Renal cortex interstitium (tissue), 11 donors: ENCODE measurements around the gene GDNF. TPM values are rescaled to one million over a fixed set of nuclear protein-coding genes. Genes with fewer than 3 reads are reported as not detected.
A peak's percentile ranks its signal among the peaks of the same experiment; 100 is the strongest.

Experiments used
- DNase-seq, 11 donors: peaks; one replicate each; pipeline ENCODE4 v3.0.0-alpha.2; 2013; ENCODE audit warnings: low read depth in 9 of 11, low spot score in 4 of 11; ENCODE audit errors: extremely low read depth in 1 of 11
- polyA plus RNA-seq, 3 donors: library from polyadenylated mRNA; unstranded; fragments of 120-200 nt; gene quantifications; one replicate each; pipeline ENCODE4 v1.2.1, GENCODE V29; 2013; ENCODE audit not compliant: insufficient read length in 3 of 3

Gene GDNF
- polyA plus RNA-seq, 3 donors = 17.3 to 19.6 (median 17.7) TPM

GRCh38 chr5:37855438-37855837, 15.6 kb upstream of the GDNF start:
- no peak for DNase-seq

DNA sequence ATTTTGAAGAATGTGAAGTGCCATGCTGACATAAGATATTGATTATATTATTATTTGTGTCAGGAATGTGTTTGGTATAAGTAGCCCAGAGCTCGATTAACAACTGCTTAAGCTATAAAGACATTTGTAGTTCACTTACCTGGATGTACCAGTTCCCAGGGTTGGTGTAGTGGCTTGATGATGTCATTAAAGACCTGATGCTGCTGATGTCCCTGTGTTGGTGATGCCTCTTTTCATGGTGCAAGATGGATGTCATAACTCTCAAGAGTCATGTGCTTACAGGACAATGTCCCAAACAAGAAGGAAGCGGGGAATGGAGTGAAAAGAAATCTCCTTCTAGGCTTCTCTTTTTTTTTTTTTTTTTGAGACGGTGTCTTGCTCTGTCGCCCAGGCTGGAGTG, 11.5 kb upstream of the GDNF start:
- no peak for DNase-seq

DNA sequence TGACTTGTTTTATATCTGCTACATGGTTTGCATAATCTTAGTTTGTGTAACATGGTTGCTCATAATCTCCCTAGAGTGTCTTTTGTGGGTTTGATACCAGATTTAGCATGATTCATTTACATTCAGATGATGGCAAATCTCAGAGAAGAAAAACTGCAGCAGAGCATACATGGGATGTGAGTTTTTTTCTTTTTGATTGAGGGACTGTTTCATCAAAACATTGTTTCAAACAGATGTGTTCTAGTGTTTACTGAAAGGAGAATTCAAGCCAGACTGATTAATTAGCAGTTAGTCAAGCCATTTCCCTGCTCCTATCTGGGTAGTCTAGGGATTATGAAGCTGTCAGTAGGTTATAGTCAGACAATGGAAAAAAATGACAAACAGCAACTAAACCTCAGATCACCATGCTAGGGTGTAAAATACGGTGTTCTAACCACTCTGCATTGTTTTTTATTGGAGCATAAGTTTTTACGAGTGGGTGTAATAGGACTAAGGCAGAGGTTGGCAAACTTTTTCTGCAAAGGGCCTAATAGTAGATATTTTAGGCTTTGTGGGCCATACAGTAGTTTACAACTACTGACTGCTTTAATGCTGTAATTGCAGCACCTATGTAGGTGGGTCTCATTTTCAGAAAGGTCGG, 10.5 kb upstream of the GDNF start:
- DNase-seq = no peak

- no peak for DNase-seq
Observed at GRCh38 chr5:37849641-37850040, 9.8 kb upstream of the GDNF start.

DNA sequence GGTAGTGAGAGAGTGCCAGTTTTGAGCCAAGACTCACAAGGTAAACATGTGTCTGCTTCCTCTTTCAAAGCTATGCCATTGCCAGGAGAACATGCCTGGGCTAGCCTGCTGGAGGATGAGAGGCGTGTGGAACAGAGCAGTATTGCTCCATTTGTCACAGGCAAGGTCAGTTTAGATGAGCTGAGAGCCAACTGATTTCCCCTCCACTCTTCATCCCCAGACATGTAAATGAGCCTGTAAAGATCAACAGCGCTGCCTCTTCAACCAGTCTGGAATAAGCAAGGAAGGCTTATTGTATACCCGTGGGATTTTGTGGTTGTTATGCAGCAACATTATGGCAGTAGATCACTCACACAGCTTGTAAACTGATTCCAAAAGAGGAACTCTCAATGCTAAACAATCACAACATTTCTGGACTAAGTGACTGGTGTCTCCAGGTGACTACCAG, 8.2 kb upstream of the GDNF start:
- DNase-seq = no peak

DNA sequence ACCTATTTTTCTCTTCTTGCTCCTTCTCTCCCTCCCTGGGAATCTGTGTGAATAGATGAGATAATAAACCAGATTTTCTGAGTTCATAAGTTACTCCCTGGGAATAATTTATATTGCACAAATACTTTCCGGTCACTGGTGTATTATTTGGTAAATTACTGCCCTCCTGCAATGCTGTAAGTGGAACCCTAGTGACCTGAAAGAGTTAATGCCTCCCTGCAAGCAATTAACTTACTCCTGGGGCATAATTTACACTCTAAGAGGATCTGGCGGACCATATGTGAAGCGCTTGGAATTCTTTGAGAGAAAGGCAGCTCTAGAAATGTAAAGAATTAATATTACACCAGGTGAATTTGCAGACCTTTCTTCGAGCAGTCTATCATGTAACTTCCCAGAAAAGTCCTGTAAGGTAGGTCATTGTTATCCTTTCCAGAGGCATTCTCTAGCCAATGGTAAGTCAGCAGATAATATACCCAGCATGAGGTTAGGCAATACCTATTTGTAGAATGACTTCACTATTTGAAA, 7.0 kb upstream of the GDNF start:
- DNase-seq = no peak

DNA sequence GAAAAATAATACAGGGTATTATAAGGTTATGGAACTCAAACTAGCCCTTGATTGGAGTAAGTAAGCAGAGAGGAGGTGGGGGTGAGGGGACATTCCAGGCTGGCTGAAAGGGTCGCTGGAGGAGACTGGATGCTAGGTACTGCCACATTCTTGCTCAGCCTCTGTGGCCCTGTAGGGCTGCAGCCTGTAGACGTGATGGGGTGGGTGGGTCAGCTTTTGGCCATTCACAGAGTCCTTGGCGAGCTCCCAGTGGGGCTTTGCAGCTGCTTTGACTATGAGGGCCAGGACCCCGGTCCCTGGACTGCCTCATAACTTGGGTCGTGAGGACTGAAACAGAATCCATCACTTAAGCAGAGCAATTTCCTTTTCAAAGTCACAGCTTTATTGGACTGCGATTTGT, 4.2 kb upstream of the GDNF start:
- peak in 1 of 11 donors; percentile 49 for DNase-seq

- DNase-seq = no peak
Observed at GRCh38 chr5:37842048-37842447, 2.2 kb upstream of the GDNF start.

- no peak for DNase-seq
Observed at GRCh38 chr5:37841203-37841602, 1.4 kb upstream of the GDNF start.

GRCh38 chr5:37840053-37841034, 503 bp upstream of the GDNF start:
- peak in 3 of 11 donors; percentile 29 to 67 (median 52) for DNase-seq

DNA sequence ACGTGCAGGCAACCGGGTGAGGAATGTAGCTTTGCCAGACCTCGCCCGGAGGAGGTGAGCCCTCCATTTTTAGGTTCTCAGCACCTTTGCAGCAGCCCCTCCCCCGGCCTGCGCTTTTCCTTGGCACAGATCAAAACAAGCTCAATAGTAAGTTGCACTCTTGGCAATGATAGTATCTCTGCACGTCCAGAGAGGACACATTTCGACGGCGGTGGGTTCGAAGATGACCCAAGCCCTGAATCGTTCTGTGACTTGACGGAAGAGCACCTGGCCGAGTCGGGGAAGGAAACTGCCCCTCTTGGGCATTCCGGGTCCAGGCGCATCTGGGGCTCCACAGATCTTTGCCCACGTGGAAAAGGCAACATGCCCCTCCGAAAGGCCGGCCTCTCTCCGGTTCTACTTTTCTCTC, 904 bp downstream of the GDNF start:
- no peak for DNase-seq

DNA sequence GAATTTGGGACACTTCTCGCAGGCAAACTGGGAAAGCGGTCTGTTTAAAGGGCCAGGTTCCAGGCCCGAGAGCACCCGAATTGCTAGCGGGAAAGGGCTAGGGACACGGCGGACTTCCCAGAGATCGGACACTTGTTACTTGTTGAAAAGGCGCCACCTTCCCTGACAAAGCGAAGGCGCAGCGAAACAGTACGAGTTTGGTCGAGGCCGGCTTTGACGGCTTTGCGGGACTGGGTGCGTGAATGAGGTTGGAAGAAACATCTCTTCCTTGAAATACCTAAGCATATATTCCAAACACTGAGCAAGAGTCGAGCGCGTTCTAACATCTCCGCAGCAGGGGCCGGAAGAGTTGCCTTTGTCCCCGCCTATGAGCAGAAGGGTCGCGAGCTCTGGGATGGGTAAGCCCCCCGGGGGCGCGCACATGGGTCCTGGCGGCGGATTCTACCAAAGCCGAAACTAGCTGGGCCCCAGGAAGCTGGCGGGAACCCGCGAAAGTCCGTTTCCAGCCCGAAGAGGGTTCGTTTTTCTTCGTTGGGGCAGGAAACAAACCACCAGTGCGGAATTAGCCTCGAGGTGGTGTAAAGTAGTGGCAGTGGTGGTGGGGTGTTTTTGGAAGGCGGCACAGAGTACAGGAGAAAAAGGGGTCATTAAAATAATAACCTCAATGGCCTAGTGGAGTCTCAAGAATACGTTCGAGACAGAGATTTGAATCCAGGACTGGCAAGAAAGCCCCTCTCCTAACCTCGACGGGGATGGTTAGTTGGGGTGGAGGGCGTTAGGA, 1.5 kb downstream of the GDNF start:
- peak in 1 of 11 donors; percentile 25 for DNase-seq

GRCh38 chr5:37837414-37838032, 2.3 kb downstream of the GDNF start:
- peak in 6 of 11 donors; percentile 68 to 84 (median 74) for DNase-seq

DNA sequence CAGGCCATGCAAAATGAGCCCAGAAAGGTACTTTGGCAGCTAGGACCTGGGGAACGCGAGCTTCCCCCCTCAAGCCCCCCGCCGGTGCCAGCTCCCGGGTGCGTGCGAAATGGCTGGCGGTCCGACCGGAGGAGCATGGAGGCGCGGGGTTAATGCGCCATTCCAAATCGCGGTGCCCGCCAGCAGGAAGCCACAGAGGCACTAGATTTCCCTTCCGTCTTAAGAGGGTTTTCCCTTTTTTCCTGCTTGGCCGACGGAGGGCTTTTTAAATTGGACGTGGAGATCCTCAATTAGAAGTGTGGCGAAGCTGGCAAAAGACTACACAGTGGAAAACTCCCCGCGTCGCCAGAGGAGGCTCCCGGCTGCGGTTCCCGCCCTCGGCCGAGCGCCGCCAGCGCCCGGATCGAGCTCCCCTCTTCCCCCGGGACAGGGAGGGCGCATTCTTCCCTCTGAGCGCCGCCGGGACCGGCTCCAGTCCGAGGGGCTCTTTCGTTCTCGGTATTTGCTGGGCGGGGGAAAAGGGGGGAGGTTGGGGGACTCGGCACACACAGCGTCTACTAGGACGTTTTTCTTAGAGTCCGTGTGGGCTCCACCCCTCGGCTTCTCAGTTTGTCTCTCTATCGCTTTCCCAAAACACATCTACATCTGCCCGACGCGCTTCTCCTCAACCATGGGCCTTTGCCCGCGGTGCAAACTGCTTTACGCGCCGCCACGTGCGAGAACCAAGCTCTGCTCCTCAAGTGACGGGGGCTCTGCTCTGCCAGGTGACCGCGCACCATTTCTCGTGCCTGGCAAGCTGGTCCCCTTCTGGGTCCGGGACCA, 3.0 kb downstream of the GDNF start:
- DNase-seq = peak in 1 of 11 donors; percentile 47

GRCh38 chr5:37836235-37836591, 3.6 kb downstream of the GDNF start:
- DNase-seq = no peak

DNA sequence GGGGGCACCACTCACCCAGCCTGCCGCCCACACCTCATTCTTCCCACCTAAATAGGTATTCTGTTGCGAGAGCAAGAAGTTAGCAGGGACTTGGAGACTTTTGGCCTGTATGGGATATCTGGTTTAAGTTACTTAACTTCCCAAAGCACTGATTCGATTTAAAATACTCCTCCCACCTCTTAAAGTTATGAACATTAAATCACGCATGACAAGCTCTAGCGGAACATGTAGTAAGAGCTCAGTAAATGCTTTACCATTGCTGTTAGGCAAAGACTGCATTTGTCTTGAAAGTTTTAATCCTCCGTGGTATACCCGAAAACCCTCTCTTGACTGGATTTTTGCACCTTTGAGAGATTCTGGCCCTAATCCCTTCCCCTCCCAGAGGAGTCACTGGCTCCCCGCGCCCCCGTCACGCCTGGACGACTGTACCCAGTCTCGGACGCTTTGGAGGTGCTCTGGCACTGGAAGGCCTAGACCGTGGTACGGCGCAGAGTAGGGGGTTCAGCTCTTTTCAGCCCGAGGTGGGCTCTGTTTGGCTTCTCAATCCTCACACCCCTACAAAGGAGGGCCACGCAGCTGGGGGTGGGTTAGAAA, 4.4 kb downstream of the GDNF start:
- no peak for DNase-seq

- no peak for DNase-seq
Observed at GRCh38 chr5:37834542-37835379, 5.1 kb downstream of the GDNF start.
